Measurements from ENCODE around the gene MRM3.
A peak's percentile ranks its signal among the peaks of the same experiment; 100 is the strongest.
"Not testable (repeated sequence)": the region's sequence is repeated elsewhere in the genome, so short reads cannot be mapped to it uniquely, and the experiment has no call there.

MRM3 gene

DNA sequence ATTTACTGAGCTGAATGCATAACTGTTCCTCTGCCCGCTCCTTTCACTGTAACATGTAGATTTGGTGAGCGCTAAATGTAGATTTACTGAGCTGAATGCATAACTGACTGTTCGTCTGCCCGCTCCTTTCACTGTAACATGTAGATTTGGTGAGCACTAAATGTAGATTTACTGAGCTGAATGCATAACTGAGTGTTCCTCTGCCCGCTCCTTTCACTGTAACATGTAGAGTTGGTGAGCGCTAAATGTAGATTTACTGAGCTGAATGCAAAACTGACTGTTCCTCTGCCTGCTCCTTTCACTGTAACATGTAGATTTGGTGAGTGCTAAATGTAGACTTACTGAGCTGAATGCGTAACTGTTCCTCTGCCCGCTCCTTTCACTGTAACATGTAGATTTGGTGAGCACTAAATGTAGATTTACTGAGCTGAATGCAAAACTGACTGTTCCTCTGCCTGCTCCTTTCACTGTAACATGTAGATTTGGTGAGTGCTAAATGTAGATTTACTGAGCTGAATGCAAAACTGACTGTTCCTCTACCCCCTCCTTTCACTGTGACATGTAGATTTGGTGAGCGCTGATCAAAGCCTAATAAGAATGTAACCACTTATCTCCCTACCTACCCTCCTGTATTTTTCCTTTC lies 26.7 kb upstream of the MRM3 start:
- not testable (repeated sequence) for DNase-seq

GRCh38 chr17:756010-756567 lies 26.1 kb upstream of the MRM3 start:
- not testable (repeated sequence) for DNase-seq

DNA sequence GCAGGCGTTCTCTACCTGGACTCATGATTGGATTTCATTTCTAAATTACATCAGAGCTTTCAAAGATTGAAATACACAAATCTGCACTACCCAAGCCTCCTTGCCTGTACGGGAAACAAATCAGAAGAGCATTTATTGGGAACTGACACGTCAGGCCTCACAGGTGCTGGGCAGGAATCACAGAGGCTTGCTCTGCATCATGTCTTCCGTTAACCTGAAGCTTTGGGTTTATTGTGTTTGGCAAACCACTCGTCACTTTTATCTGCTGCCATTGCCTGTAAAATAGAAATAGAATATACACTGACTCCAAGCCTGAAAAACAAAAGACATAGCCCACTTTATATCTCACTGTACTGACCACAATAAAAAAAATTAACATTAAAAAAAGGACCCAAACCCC lies 22.2 kb upstream of the MRM3 start:
- DNase-seq, result no peak

GRCh38 chr17:760371-760770 lies 21.8 kb upstream of the MRM3 start:
- DNase-seq, result no peak

- DNase-seq, result no peak
Measured at GRCh38 chr17:767076-767475, 15.1 kb upstream of the MRM3 start.

- DNase-seq, result no peak
Measured at GRCh38 chr17:773016-773415, 9.1 kb upstream of the MRM3 start.

DNA sequence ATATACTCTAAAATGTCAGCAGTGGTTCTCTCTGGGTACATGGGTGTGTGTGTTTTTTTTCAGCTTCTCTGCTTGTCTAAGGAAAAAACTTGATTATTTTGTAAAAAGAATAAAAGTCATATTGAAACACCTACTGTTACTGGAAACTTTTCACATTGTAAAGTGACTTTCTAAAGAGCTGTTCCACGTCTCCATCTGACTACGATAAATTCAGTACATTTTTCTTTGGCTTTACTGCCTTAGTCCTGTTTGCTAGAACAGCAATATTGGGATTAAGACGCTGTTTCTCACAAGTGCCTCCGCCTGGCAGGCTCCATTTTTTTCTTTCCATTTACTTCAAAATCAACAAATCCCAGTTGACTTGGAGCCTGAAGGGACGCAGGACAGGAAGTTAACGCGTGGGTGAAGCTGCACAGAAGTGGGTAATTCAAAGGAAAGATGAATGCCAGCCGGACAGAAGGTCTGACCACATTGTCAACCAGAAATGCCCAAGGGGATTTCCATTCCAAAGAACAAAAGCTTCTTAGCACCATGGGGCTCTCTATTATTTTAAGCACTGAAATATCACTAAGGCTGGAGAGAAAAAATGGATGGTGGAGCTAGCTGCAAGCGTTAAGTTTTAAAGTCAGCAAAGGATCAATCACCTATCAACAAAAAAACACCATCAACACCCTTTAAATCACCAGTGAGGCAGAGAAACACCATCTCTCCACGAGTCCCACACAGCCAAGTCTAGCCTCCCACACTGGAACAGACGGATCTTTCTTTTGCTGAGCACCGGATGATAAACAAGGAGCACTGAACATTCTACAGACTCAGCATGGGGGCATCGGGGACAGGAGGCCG lies 8.5 kb upstream of the MRM3 start:
- no peak for DNase-seq

DNA sequence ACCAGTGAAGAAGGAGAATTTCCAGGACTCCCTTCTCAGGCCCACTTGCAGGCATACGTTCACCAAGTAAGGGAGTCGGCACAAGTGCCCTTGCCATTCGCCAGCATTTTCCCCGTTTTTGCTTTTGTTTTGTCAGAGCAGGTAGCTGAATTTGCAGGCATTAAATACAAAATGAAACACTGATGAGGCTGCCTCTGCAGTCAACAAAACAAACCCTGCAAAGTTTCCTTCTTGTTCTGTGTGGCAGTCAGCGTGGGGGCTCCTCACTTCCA lies 7.9 kb upstream of the MRM3 start:
- no peak for DNase-seq

DNA sequence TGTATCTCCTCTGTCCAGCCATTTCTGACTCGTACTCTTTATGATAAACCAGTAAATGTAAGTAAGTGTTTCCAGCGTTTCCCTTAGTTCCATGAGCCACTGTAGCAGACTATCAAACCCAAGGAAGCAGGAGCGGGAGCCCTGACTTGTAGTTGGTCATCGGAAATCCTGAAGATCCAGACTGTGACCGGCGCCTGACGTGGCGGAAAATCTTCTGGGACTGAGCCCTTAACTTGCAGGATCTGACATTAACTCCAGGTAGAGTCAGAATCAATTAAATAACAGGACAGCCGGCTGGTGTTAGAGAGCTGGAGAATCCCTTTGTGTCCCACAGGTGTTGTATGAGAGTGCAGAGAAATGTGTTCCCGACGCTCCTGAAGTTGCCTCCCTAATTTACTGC lies 4.1 kb upstream of the MRM3 start:
- no peak for DNase-seq

GRCh38 chr17:784143-784542 lies 2.0 kb downstream of the MRM3 start:
- DNase-seq, result no peak

DNA sequence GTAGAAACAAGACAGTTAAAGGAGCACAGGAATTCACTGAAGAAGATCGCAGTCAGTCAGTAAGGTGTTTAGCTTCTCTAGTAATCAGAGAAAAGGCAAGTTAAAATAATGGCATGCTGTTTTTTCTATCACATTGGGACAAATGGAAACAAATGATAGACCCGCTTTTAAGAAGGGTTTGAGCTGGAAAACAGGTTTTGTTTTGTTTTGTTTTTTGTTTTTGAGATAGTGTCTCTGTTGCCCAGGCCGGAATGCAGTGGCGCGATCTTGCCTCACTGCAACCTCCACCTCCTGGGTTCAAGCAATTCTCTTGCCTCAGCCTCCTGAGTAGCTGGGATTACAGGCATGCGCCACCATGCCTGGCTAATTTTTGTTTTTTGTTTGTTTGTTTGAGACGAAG lies 3.7 kb downstream of the MRM3 start:
- DNase-seq, result not testable (repeated sequence)

GRCh38 chr17:787641-788221 lies 5.6 kb downstream of the MRM3 start:
- DNase-seq, result no peak

GRCh38 chr17:788551-788950 lies 6.4 kb downstream of the MRM3 start:
- no peak for DNase-seq

- no peak for DNase-seq
Measured at GRCh38 chr17:789160-789840, 7.1 kb downstream of the MRM3 start.

GRCh38 chr17:789931-790873 lies 8.0 kb downstream of the MRM3 start:
- DNase-seq, result not testable (repeated sequence)

DNA sequence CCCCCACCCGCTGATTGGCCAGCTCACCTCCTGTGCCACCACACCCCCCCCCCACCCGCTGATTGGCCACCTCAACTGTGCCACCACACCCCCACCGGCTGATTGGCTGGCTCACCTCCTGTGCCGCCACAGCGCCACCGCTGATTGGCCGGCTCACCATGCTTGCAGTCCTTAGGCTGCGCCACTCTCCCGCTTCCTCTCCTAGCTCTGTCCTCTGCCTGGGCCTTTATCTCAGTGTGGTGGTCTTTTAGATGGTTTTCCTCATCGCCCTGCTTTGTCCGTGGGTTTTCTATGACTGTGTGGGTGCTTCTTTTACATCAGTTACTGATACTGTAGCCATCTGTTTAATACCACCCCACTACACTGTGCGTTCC lies 8.7 kb downstream of the MRM3 start:
- not testable (repeated sequence) for DNase-seq

- no peak for DNase-seq
Measured at GRCh38 chr17:791829-792228, 9.7 kb downstream of the MRM3 start.

GRCh38 chr17:792277-792676 lies 10.1 kb downstream of the MRM3 start:
- DNase-seq, result no peak

DNA sequence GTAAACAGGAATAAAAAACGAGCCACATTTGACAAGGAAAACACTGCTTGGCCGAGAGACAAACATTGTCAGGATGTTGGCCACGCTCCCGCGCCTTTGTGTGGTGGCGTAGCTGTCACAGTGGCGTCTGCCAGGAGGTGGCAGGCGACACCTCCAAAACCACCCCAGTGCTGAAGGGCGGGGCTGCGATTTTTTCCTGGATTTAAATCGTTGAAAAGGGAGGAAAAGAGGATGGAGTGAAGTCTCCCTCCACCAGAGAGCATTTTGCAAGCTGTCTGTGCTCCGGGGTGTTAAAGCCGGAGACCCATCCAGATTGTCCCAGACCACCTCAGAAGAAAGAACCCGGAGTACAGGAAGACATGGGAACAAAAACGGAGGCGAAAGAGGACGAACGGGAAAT lies 12.7 kb downstream of the MRM3 start:
- peak; percentile 71 for DNase-seq

DNA sequence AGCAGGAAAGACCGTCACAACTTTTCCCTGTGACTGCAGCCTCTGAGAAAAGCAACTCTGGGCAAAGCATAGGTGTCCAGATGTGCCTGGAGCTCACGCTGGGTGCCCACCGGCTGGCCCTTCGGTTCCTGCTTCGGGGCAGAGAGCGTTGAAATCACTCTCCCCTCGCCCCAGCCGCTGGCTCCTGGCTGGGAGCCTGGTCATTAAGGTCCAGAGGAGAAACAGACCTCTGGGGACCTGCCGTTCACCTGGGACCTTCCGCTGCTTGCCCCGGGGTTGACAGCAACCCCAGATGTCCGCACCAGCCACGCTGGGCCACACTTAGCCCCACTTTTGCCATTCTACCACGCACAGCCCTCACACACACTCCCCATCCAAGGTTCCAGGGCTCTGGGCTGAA lies 13.1 kb downstream of the MRM3 start:
- no peak for DNase-seq

- no peak for DNase-seq
Measured at GRCh38 chr17:795721-796120, 13.6 kb downstream of the MRM3 start.

- no peak for DNase-seq
Measured at GRCh38 chr17:796609-797008, 14.5 kb downstream of the MRM3 start.
